Suppressor macrophage treated with lipopolysaccharide for 4 hours (primary cell): ENCODE measurements around the gene SCAMP2.
"Not testable (repeated sequence)": the region's sequence is repeated elsewhere in the genome, so short reads cannot be mapped to it uniquely, and the experiment has no call there.

ENCODE experiments used
- DNase-seq: peaks from one replicate; pipeline ENCODE4 v3.0.0-alpha.2; 2020

SCAMP2 gene

GRCh38 chr15:74889883-74890664 is 16.9 kb upstream of the SCAMP2 start, which contains the start of gene MPI:
MPI (plus strand) TSS chr15:74890042; CDS start chr15:74890074, 32 bp downstream.
- DNase-seq = peak; percentile 89

GRCh38 chr15:74889390-74889882 is 16.3 kb upstream of the SCAMP2 start:
- DNase-seq = peak; percentile 51

GRCh38 chr15:74888716-74889115 is 15.6 kb upstream of the SCAMP2 start:
- DNase-seq = no peak

- not testable (repeated sequence) for DNase-seq
Observed at GRCh38 chr15:74887537-74888193, 14.5 kb upstream of the SCAMP2 start.

GRCh38 chr15:74885461-74885860 is 12.3 kb upstream of the SCAMP2 start:
- no peak for DNase-seq

GRCh38 chr15:74884428-74885223 is 11.5 kb upstream of the SCAMP2 start:
- no peak for DNase-seq

GRCh38 chr15:74882528-74882927 is 9.4 kb upstream of the SCAMP2 start:
- no peak for DNase-seq

GRCh38 chr15:74878273-74878672 is 5.1 kb upstream of the SCAMP2 start:
- DNase-seq = no peak

GRCh38 chr15:74873756-74874424 is 725 bp upstream of the SCAMP2 start:
- DNase-seq = no peak

GRCh38 chr15:74872702-74873035 is 496 bp downstream of the SCAMP2 start:
- no peak for DNase-seq

- DNase-seq = no peak
Observed at GRCh38 chr15:74870436-74871215, 2.5 kb downstream of the SCAMP2 start.

- peak; percentile 89 for DNase-seq
Observed at GRCh38 chr15:74869726-74870407, 3.3 kb downstream of the SCAMP2 start.

GRCh38 chr15:74869372-74869725 is 3.8 kb downstream of the SCAMP2 start:
- DNase-seq = no peak

GRCh38 chr15:74868059-74868458 is 5.1 kb downstream of the SCAMP2 start:
- peak; percentile 93 for DNase-seq

- DNase-seq = no peak
Observed at GRCh38 chr15:74867466-74868038, 5.6 kb downstream of the SCAMP2 start.

GRCh38 chr15:74866090-74866489 is 7.1 kb downstream of the SCAMP2 start:
- no peak for DNase-seq

- DNase-seq = no peak
Observed at GRCh38 chr15:74865316-74865715, 7.8 kb downstream of the SCAMP2 start.

GRCh38 chr15:74864296-74864695 is 8.9 kb downstream of the SCAMP2 start:
- DNase-seq = no peak

GRCh38 chr15:74863239-74864056 is 9.7 kb downstream of the SCAMP2 start:
- no peak for DNase-seq

- no peak for DNase-seq
Observed at GRCh38 chr15:74858369-74858740, 14.8 kb downstream of the SCAMP2 start.
